Ovary (tissue), 9 donors: Measurements from ENCODE around the gene HLA-DPB1. TPM values are rescaled to one million over a fixed set of nuclear protein-coding genes. Genes with fewer than 3 reads are reported as not detected.
"Not testable (repeated sequence)": the region's sequence is repeated elsewhere in the genome, so short reads cannot be mapped to it uniquely, and the experiment has no call there.

Experiments used
- DNase-seq, 5 donors: peaks; one replicate each; pipeline ENCODE4 v3.0.0-alpha.2; 2019 to 2020
- H3K27ac ChIP-seq, 2 donors: fragments of 200-600 bp; one replicate each; pipeline versions ENCODE4 v1.5.1 to v1.8.0; 2019 to 2022
- H3K27me3 ChIP-seq: fragments of 200-600 bp; one replicate; pipeline ENCODE4 v1.8.0; 2022
- H3K36me3 ChIP-seq: fragments of 200-600 bp; sonication (generic); one replicate; pipeline ENCODE4 v1.5.1; 2019
- H3K4me1 ChIP-seq: one replicate; pipeline ENCODE4 v1.8.1; 2013; ENCODE audit warnings: mild to moderate bottlenecking, moderate library complexity; ENCODE audit not compliant: insufficient read depth
- H3K4me3 ChIP-seq: fragments of 200-600 bp; sonication (generic); one replicate; pipeline ENCODE4 v1.5.1; 2017
- H3K9me3 ChIP-seq, 2 donors: fragments of 200-600 bp in 1 of 2; sonication (generic) in 1 of 2; one replicate each; pipeline versions ENCODE4 v1.5.1 to v1.8.1; 2013 to 2019; ENCODE audit warnings: mild to moderate bottlenecking in 1 of 2, moderate library complexity in 1 of 2
- CTCF ChIP-seq, 3 donors: fragments of 450-650 bp in 2 of 3; fragments of 200-600 bp in 1 of 3; IDR thresholded peaks; one replicate each; pipeline versions ENCODE4 v1.5.1 to v1.8.0; 2016 to 2022; ENCODE audit warnings: antibody characterized with exemption in 3 of 3, mild to moderate bottlenecking in 1 of 3
- EP300 ChIP-seq: sonication (generic); formaldehyde crosslinking; IDR thresholded peaks from one replicate; pipeline ENCODE4 v1.6.1; 2017; ENCODE audit warnings: antibody characterized with exemption
- POLR2A ChIP-seq: fragments of 450-650 bp; IDR thresholded peaks from one replicate; pipeline ENCODE4 v1.6.1; 2017; ENCODE audit warnings: antibody characterized with exemption, mild to moderate bottlenecking, moderate library complexity
- WGBS, 3 donors: extraction: QIAGEN DNeasy Blood & Tissue Kit in 1 of 3; methylation state at CpG; one replicate each; pipeline versions ENCODE4 v1.1.5 to v1.1.7; 2013 to 2017; 5-methylcytosine and 5-hydroxymethylcytosine counted together
- intact Hi-C, 4 donors: fragments of 100-400 bp; cut with DNase I; formaldehyde crosslinking; loops; one replicate each; pipeline versions ENCODE4 v1.11.0 to v1.15.1; 2022 to 2023
- polyA plus RNA-seq, 2 donors: library from polyadenylated mRNA; stranded (reverse); fragments of 200-250 nt in 1 of 2; fragments of 350-450 nt in 1 of 2; fragmentation: Illumina TruSeq in 1 of 2; extraction: RNeasy Lipid Tissue Mini Kit (QIAGEN cat#74804) in 1 of 2; gene quantifications; one replicate each; pipeline ENCODE4 v1.2.3, GENCODE V29; 2013 to 2014
- total RNA-seq, 7 donors: library from RNA; depleted of rRNA in 2 of 7; stranded (reverse); fragments of >200 nt in 2 of 7; fragmentation: NEBNext Ultra II Directional in 3 of 7; extraction: Animal tissue kit (Norgen Biotek cat#: 25700) in 3 of 7; gene quantifications; one replicate each; pipeline versions ENCODE4 v1.1.0 to v1.2.4, GENCODE V29; 2016 to 2023
- donor health status: DM: no; HTN: no; CAD: no; lungs with moderate emphysema.
- donor health status: DM: no; HTN: no; CAD: no.
- donor health status: Bipolar disorder and iron deficiency.
- donor health status: DM: yes; HTN: yes; CAD: no.
- donor health status: DM: no; HTN: no; CAD: no.
- donor health status: DM: yes; HTN: yes; CAD: no.

Gene HLA-DPB1
- total and polyA plus RNA-seq, 9 donors, result 19.4 to 120 (median 44.7) TPM

GRCh38 chr6:33061987-33062386, 13.8 kb upstream of the HLA-DPB1 start:
- H3K27me3 ChIP-seq, result no peaks in the 10 kb centered on the region
- no peak for TF ChIP-seq EP300
- no peak for TF ChIP-seq CTCF (IDR thresholded peaks at IDR 0.05)
- TF ChIP-seq POLR2A, result no peak
- no peak overlapping the region for H3K27ac ChIP-seq
- no peaks in the 10 kb centered on the region for H3K9me3 ChIP-seq
- H3K4me1 ChIP-seq, result no peaks in the 10 kb centered on the region
- no peak for DNase-seq
- H3K4me3 ChIP-seq, result no peak overlapping the region
- H3K36me3 ChIP-seq, result no peaks in the 10 kb centered on the region
- 80 to 92% (median 86%) methylated on average over 2 of the region's 2 CpGs for WGBS, 3 donors
- intact Hi-C loops, result no loop called here

GRCh38 chr6:33063435-33063834, 12.4 kb upstream of the HLA-DPB1 start:
- intact Hi-C loops, DNase-seq, H3K36me3 ChIP-seq, H3K4me1 ChIP-seq, H3K9me3 ChIP-seq, H3K4me3 ChIP-seq, H3K27ac ChIP-seq, H3K27me3 ChIP-seq: not testable (repeated sequence)
- WGBS, 3 donors, result 26 to 73% (median 32%) methylated on average over 2 to 5 of the region's 5 CpGs

GRCh38 chr6:33064723-33065122, 11.1 kb upstream of the HLA-DPB1 start:
- Histone ChIP-seq H3K4me1 (no peaks in the 10 kb centered on the region), H3K27ac (no peak overlapping the region), H3K4me3 (no peak overlapping the region), H3K36me3 (no peaks in the 10 kb centered on the region), H3K27me3 (no peaks in the 10 kb centered on the region), H3K9me3 (no peaks in the 10 kb centered on the region)
- intact Hi-C loops, result no loop called here
- DNase-seq, result no peak
- TF ChIP-seq POLR2A, result no peak
- TF ChIP-seq CTCF (IDR thresholded peaks at IDR 0.05), result no peak
- no peak for TF ChIP-seq EP300
- WGBS, 3 donors, result 0 to 74% (median 0%) methylated on average over 4 of the region's 4 CpGs

GRCh38 chr6:33065312-33065711, 10.5 kb upstream of the HLA-DPB1 start:
- 12 to 95% (median 31%) methylated on average over 4 of the region's 4 CpGs for WGBS, 3 donors
- Histone ChIP-seq H3K4me3 (no peak overlapping the region), H3K4me1 (no peaks in the 10 kb centered on the region), H3K27me3 (no peaks in the 10 kb centered on the region), H3K27ac (no peak overlapping the region), H3K36me3 (no peaks in the 10 kb centered on the region), H3K9me3 (no peaks in the 10 kb centered on the region)
- TF ChIP-seq EP300 (no peak), POLR2A (no peak), CTCF (IDR thresholded peaks at IDR 0.05) (no peak)
- intact Hi-C loops, result no loop called here
- DNase-seq, result no peak

GRCh38 chr6:33066917-33067521, 8.8 kb upstream of the HLA-DPB1 start:
- Histone ChIP-seq H3K27me3 (no peaks in the 10 kb centered on the region), H3K27ac (no peak overlapping the region), H3K9me3 (no peaks in the 10 kb centered on the region), H3K36me3 (no peaks in the 10 kb centered on the region), H3K4me3 (no peak overlapping the region), H3K4me1 (no peaks in the 10 kb centered on the region)
- no peak for TF ChIP-seq POLR2A
- TF ChIP-seq CTCF (IDR thresholded peaks at IDR 0.05), result no peak
- TF ChIP-seq EP300, result no peak
- intact Hi-C loops, result no loop called here
- 0 to 96% (median 0%) methylated on average over 3 of the region's 3 CpGs for WGBS, 3 donors
- DNase-seq, result no peak
